Heart left ventricle (tissue), 16 donors: ENCODE measurements around the gene EXOC4. TPM values are rescaled to one million over a fixed set of nuclear protein-coding genes. Genes with fewer than 3 reads are reported as not detected.

Source experiments
- ATAC-seq, 4 donors: fragments of 200-7000 bp; cut with Tn5 transposase; one replicate each; pipeline ENCODE4 v1.9.1; 2020 to 2022; ENCODE audit warnings: moderate library complexity in 4 of 4, mild to moderate bottlenecking in 3 of 4, moderate number of reproducible peaks in 1 of 4
- DNase-seq, 5 donors: peaks; one replicate each; pipeline ENCODE4 v3.0.0-alpha.2; 2020
- H3K27ac ChIP-seq, 12 donors: fragments of 200-600 bp; sonication (generic) in 4 of 12; one replicate each; pipeline versions ENCODE4 v1.5.0 to v1.8.0; 2016 to 2022; ENCODE audit warnings: mild to moderate bottlenecking in 2 of 12
- H3K27me3 ChIP-seq, 9 donors: fragments of 200-600 bp; sonication (generic) in 2 of 9; one replicate each; pipeline versions ENCODE4 v1.5.1 to v1.8.0; 2016 to 2022; ENCODE audit warnings: mild to moderate bottlenecking in 3 of 9
- H3K36me3 ChIP-seq, 9 donors: fragments of 200-600 bp; sonication (generic) in 2 of 9; one replicate each; pipeline versions ENCODE4 v1.5.0 to v1.8.0; 2018 to 2022; ENCODE audit warnings: mild to moderate bottlenecking in 2 of 9
- H3K4me1 ChIP-seq, 12 donors: fragments of 200-600 bp; sonication (generic) in 4 of 12; one replicate each; pipeline versions ENCODE4 v1.5.0 to v1.8.0; 2016 to 2022; ENCODE audit warnings: mild to moderate bottlenecking in 3 of 12
- H3K4me3 ChIP-seq, 12 donors: fragments of 200-600 bp; sonication (generic) in 4 of 12; one replicate each; pipeline versions ENCODE4 v1.5.0 to v1.8.0; 2017 to 2022; ENCODE audit warnings: mild to moderate bottlenecking in 9 of 12, moderate library complexity in 4 of 12
- H3K9me3 ChIP-seq, 12 donors: fragments of 200-600 bp; sonication (generic) in 4 of 12; one replicate each; pipeline versions ENCODE4 v1.5.0 to v1.8.0; 2016 to 2022; ENCODE audit warnings: mild to moderate bottlenecking in 1 of 12
- POLR2A ChIP-seq, 2 donors: fragments of 450-650 bp; IDR thresholded peaks; one replicate each; pipeline ENCODE4 v1.6.1; 2017; ENCODE audit warnings: antibody characterized with exemption in 2 of 2, mild to moderate bottlenecking in 2 of 2, moderate library complexity in 2 of 2
- WGBS, 4 donors: extraction: QIAGEN DNeasy Blood & Tissue Kit in 2 of 4; methylation state at CpG; one replicate each; pipeline versions ENCODE4 v1.1.5 to v1.1.7; 2013 to 2018; 5-methylcytosine and 5-hydroxymethylcytosine counted together
- intact Hi-C, 10 donors: fragments of 100-400 bp; cut with DNase I; formaldehyde crosslinking; loops; one replicate each; pipeline versions ENCODE4 v1.11.1 to v1.14.2; 2022
- polyA plus RNA-seq, 2 donors: library from polyadenylated mRNA; stranded (reverse); fragments of 200-250 nt; gene quantifications; one replicate each; pipeline ENCODE4 v1.2.3, GENCODE V29; 2013
- total RNA-seq, 9 donors: library from RNA; depleted of rRNA in 2 of 9; stranded (reverse); fragments of >200 nt in 2 of 9; fragmentation: NEBNext Ultra II Directional in 3 of 9; extraction: Animal tissue kit (Norgen Biotek cat#: 25700) in 3 of 9; gene quantifications; one replicate each; pipeline versions ENCODE4 v1.1.0 to v1.2.4, GENCODE V29; 2016 to 2023
- TF ChIP-seq, protein P1 (sequence below), 12 donors: fragments of 200-600 bp; sonication (generic) in 4 of 12; IDR thresholded peaks; one replicate each; pipeline versions ENCODE4 v1.5.0 to v1.8.0; 2018 to 2022; ENCODE audit warnings: antibody characterized with exemption in 12 of 12, mild to moderate bottlenecking in 5 of 12
- donor health status: ischemic (EF 13 %, LVEDD 7.1; RV severe dilation, severe dysfunction).
- donor health status: healthy with polysubstance abuse.
- donor health status: DM: no; HTN: yes; CAD: no.
- donor health status: DM: no; HTN: no; CAD: no.
- donor health status: ischemic (EF 25% LVEDD 6.9; RV normal size, moderate dysfunction).
- donor health status: ischemic (EF 25% LVEDD 5.7; RV mildly dilated, moderate dysfunction).
- donor health status: healthy.
- donor health status: DM: yes; HTN: yes; CAD: no.
- donor health status: ischemic (EF 35%, LVEDD 5.7; RV mildly dilated, moderate dysfunction).
- donor health status: nonischemic (EF 11% LVEDD 7.7; RV severe dilation, severe dysfunction).
- donor health status: DM: yes; HTN: yes; CAD: no.
- donor health status: PGD.
- donor health status: ischemic (EF 29% LVEDD 5.4; RV normal size, mild dysfunction).
- donor health status: nonischemic (EF 23%, LVEDD 6.1; RV moderate dilation, normal function).

EXOC4 gene
- total and polyA plus RNA-seq, 11 donors: 8.8 to 61.2 (median 33.8) TPM

DNA sequence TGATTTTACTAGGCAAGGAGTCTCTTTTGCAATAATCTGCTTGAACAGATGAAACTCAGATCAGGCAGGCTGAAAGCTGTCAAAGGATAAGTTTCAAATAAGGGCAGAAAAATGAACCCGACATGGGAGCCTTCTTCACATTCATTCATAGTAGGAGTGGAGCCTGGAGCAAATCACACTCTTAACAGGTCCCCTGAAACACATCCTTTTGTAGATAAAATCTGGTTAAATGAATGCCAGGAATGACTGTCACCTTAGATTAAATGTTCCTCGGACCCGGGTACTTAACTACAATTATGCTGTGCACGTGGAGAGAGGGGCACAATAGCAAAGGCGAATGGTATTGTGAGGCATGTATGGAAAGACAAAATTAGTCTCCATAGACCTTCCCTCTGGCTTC is 529.6 kb downstream of the EXOC4 start:
- Histone ChIP-seq H3K4me3 (no peak overlapping the region), H3K27me3 (no peaks in the 10 kb centered on the region), H3K9me3 (no peaks in the 10 kb centered on the region), H3K27ac (no peak overlapping the region), H3K4me1 (no peaks in the 10 kb centered on the region), H3K36me3 (no peaks in the 10 kb centered on the region)
- DNase-seq: no peak
- ATAC-seq: no peak
- 76 to 86% (median 83%) methylated on average over 5 of the region's 5 CpGs for WGBS, 4 donors
- TF ChIP-seq, protein P1, sequence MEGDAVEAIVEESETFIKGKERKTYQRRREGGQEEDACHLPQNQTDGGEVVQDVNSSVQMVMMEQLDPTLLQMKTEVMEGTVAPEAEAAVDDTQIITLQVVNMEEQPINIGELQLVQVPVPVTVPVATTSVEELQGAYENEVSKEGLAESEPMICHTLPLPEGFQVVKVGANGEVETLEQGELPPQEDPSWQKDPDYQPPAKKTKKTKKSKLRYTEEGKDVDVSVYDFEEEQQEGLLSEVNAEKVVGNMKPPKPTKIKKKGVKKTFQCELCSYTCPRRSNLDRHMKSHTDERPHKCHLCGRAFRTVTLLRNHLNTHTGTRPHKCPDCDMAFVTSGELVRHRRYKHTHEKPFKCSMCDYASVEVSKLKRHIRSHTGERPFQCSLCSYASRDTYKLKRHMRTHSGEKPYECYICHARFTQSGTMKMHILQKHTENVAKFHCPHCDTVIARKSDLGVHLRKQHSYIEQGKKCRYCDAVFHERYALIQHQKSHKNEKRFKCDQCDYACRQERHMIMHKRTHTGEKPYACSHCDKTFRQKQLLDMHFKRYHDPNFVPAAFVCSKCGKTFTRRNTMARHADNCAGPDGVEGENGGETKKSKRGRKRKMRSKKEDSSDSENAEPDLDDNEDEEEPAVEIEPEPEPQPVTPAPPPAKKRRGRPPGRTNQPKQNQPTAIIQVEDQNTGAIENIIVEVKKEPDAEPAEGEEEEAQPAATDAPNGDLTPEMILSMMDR (IDR thresholded peaks at IDR 0.05): no peak
- no peak for TF ChIP-seq POLR2A (IDR thresholded peaks at IDR 0.05)
- intact Hi-C loops: no loop called here

DNA sequence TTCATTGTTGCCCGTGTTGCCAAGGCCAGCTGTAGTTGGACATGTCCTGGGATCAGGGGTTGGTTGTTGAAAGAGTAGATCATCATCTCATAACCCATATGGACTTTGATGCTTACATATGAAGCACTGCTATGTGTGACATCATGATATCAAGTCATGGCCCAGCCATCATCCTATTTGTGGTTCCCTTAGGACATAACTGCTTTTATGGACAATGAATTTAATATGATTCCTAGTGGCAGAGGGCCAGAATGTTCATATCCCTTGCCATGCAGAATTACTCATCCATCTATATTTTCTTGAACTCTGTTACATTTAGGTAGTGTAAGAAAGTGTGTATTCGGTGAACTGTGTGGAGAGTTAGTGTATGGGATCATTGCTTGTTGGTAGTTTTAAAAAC is 530.4 kb downstream of the EXOC4 start:
- no peak for ATAC-seq

DNA sequence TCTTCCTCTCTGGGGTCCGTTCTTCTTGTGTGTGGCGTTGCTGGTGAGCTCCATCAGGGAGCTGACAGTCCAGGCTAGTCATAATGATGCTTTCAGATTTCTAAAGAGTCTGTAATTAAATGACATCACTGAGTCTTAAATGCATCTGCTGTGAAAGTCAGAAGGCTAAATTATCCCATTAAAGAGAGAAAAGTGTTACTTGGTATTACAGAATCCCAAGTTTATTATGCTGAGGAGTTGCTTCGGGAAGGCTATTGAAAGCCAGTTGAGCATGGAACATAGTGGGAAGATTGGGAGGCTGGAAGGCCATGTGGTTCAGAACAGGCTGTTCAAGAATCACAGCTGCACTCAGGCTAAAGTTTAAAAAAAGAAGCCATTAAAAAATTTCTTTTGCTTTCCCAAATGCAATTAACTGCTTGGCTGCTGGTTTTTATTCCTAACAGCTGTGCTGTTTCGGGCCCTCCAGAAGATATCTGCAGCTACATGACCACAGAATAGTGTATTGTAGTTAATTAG is 531.7 kb downstream of the EXOC4 start:
- WGBS, 4 donors: 79 to 85% (median 80%) methylated on average over 4 of the region's 4 CpGs

More for the DNA sequence above, 530.4 kb downstream of the EXOC4 start:
- Histone ChIP-seq H3K4me1 (no peaks in the 10 kb centered on the region), H3K27me3 (no peaks in the 10 kb centered on the region), H3K9me3 (no peaks in the 10 kb centered on the region), H3K27ac (no peak overlapping the region), H3K4me3 (no peak overlapping the region), H3K36me3 (no peaks in the 10 kb centered on the region)
- WGBS, 4 donors: 83 to 91% (median 89%) methylated on average over 2 of the region's 2 CpGs
- TF ChIP-seq, protein P1 (IDR thresholded peaks at IDR 0.05): no peak
- no peak for TF ChIP-seq POLR2A (IDR thresholded peaks at IDR 0.05)
- intact Hi-C loops: no loop called here
- no peak for DNase-seq

DNA sequence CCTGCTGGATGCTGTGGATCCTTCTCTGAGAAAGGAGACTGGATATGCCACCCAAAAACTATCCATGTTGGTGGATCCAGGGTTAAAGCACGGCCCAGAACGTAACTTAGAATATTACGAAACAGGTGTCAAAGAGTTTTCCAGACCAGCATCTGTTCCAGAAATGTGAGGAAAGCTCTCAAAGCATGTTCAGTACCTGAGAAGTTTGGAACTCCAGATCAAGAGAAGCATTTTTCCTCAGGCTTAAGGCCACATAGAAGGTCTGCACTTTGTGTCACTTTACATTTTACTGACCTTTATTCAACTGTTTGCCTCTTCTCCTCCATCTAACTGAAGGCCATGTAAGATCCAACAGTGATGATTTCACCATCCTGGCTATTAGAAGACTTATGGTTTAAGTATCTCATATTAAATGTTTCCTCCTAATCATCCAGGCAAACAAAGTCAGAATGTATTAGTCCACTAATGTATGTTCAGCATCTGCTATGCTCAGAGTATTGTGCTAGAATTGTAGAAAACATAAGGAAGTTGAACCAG is 533.6 kb downstream of the EXOC4 start:
- Histone ChIP-seq H3K27ac (no peak overlapping the region), H3K4me1 (no peaks in the 10 kb centered on the region), H3K36me3 (no peaks in the 10 kb centered on the region), H3K27me3 (no peaks in the 10 kb centered on the region), H3K9me3 (no peaks in the 10 kb centered on the region), H3K4me3 (no peak overlapping the region)
- WGBS, 4 donors: 56 to 62% (median 61%) methylated on average over 3 of the region's 3 CpGs
- DNase-seq (no peak), ATAC-seq (no peak)
- TF ChIP-seq, protein P1 (IDR thresholded peaks at IDR 0.05): no peak
- no peak for TF ChIP-seq POLR2A (IDR thresholded peaks at IDR 0.05)
- intact Hi-C loops: no loop called here

More for the DNA sequence above, 531.7 kb downstream of the EXOC4 start:
- no peak for DNase-seq
- H3K4me3 ChIP-seq: no peak overlapping the region
- H3K4me1 ChIP-seq: no peaks in the 10 kb centered on the region
- no peaks in the 10 kb centered on the region for H3K27me3 ChIP-seq
- TF ChIP-seq, protein P1 (IDR thresholded peaks at IDR 0.05): no peak
- TF ChIP-seq POLR2A (IDR thresholded peaks at IDR 0.05): no peak
- no peaks in the 10 kb centered on the region for H3K36me3 ChIP-seq
- H3K9me3 ChIP-seq: no peaks in the 10 kb centered on the region
- H3K27ac ChIP-seq: no peak overlapping the region
- intact Hi-C loops: no loop called here
- ATAC-seq: peak in 2 of 4 donors; percentile 59 to 65
